GM06990 (cell line): ENCODE measurements around the gene HORMAD1.

Source experiments
- DNase-seq: peaks from one replicate; pipeline ENCODE4 v3.0.0-alpha.2; 2011; ENCODE audit not compliant: insufficient read length; ENCODE audit errors: extremely low read depth
- H3K27me3 ChIP-seq: replicated peaks from 2 replicates; pipeline ENCODE4 v1.6.0; 2011; ENCODE audit warnings: low read length; ENCODE audit not compliant: control insufficient read depth, insufficient read depth
- H3K36me3 ChIP-seq: 2 replicates; pipeline ENCODE4 v1.5.1; 2011; ENCODE audit warnings: low read length; ENCODE audit not compliant: control insufficient read depth, insufficient read depth
- H3K4me3 ChIP-seq: replicated peaks from 2 replicates; pipeline ENCODE4 v1.5.1; 2011; ENCODE audit warnings: low read depth, mild to moderate bottlenecking, control low read depth, low read length
- TF ChIP-seq, protein P1 (sequence below): IDR thresholded peaks from 2 replicates; pipeline ENCODE4 v1.5.1; 2011; ENCODE audit warnings: low read length, control low read depth, mild to moderate bottlenecking, inconsistent platforms; ENCODE audit not compliant: insufficient read depth, poor library complexity, severe bottlenecking

Gene HORMAD1

DNA sequence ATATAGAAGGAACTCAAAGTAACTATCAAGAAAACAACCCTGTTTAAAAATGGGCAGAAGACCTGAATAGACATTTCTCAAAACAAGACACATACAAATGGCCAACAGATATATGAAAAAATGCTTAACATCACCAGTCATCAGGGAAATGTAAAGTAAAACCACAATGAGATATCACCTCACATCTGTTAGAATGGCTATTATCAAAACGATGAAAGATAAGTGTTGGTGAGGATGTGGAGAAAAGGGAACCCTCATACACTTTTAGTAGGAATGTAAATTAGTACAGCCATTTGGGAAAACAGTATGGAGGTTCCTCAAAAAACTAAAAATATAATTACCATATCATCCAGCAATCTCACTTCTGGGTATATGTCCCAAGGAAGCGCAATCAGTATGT lies 41.9 kb upstream of the HORMAD1 start:
- TF ChIP-seq, protein P1, sequence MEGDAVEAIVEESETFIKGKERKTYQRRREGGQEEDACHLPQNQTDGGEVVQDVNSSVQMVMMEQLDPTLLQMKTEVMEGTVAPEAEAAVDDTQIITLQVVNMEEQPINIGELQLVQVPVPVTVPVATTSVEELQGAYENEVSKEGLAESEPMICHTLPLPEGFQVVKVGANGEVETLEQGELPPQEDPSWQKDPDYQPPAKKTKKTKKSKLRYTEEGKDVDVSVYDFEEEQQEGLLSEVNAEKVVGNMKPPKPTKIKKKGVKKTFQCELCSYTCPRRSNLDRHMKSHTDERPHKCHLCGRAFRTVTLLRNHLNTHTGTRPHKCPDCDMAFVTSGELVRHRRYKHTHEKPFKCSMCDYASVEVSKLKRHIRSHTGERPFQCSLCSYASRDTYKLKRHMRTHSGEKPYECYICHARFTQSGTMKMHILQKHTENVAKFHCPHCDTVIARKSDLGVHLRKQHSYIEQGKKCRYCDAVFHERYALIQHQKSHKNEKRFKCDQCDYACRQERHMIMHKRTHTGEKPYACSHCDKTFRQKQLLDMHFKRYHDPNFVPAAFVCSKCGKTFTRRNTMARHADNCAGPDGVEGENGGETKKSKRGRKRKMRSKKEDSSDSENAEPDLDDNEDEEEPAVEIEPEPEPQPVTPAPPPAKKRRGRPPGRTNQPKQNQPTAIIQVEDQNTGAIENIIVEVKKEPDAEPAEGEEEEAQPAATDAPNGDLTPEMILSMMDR = no peak
- DNase-seq = no peak
- H3K27me3 ChIP-seq = no peaks in the 10 kb centered on the region
- peaks cover 1% of the 10 kb centered on the region for H3K36me3 ChIP-seq
- no peak overlapping the region; the same call in 1 of the 2 replicates for H3K4me3 ChIP-seq

GRCh38 chr1:150761801-150762200 lies 41.1 kb upstream of the HORMAD1 start:
- Histone ChIP-seq H3K36me3 (peaks cover 1% of the 10 kb centered on the region), H3K27me3 (no peaks in the 10 kb centered on the region), H3K4me3 (no peak overlapping the region)
- no peak for DNase-seq
- TF ChIP-seq, protein P1 = no peak

DNA sequence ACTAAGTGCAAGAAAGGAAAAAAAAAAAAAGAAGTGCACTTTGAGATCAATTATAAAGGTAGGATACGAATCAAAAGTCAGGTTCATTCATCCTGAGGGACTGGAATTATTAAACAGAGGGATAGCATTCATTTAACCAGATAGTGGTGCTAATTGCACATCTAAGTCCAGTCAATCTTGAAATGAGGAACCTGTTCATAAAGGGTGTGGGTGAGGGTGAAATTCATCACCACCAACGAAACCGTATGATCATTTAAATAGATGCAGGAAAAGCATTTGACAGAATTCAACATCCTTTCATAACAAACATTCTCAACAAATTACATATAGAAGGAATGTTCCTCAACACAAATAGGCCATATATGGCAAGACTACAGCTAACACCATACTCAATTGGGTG lies 39.3 kb upstream of the HORMAD1 start:
- Histone ChIP-seq H3K36me3 (peaks cover 4% of the 10 kb centered on the region), H3K4me3 (no peak overlapping the region), H3K27me3 (no peaks in the 10 kb centered on the region)
- TF ChIP-seq, protein P1 = no peak
- no peak for DNase-seq

GRCh38 chr1:150753416-150753815 lies 32.7 kb upstream of the HORMAD1 start:
- DNase-seq = no peak
- Histone ChIP-seq H3K27me3 (no peaks in the 10 kb centered on the region), H3K36me3 (peaks cover 12% of the 10 kb centered on the region), H3K4me3 (no peak overlapping the region)
- TF ChIP-seq, protein P1 = no peak

DNA sequence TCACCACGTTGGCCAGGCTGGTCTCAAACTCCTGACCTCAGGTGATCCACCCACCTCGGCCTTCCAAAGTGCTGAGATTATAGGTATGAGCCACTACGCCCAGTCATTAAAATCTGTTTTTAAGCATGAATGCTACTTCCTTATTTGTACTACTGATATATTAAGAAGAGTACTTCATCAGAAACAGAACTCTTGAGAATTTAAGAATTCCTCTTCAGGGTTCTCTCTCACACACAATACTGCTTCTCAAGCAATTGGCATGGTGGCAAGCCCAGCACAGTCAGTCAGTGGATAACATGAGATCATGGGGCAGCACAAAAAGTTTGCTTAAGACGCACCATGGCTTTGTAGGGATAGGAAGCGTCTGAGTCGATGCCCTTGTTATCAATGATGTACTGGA lies 30.7 kb upstream of the HORMAD1 start:
- H3K27me3 ChIP-seq = no peaks in the 10 kb centered on the region
- no peak overlapping the region for H3K4me3 ChIP-seq
- TF ChIP-seq, protein P1 = no peak
- H3K36me3 ChIP-seq = peaks cover 12% of the 10 kb centered on the region
- no peak for DNase-seq

GRCh38 chr1:150749720-150750311 lies 29.1 kb upstream of the HORMAD1 start:
- no peak for DNase-seq
- Histone ChIP-seq H3K36me3 (peaks cover 9% of the 10 kb centered on the region), H3K27me3 (no peaks in the 10 kb centered on the region), H3K4me3 (no peak overlapping the region)
- TF ChIP-seq, protein P1 = no peak
